ENCODE results near the gene VPS29. TPM values are rescaled to one million over a fixed set of nuclear protein-coding genes. Genes with fewer than 3 reads are reported as not detected.
"Not testable (repeated sequence)": the region's sequence is repeated elsewhere in the genome, so short reads cannot be mapped to it uniquely, and the experiment has no call there.

VPS29 gene
- total RNA-seq, 2 experiments from 2014 or later, result 62.5 to 64.9 TPM

GRCh38 chr12:110545812-110546211 is 43.9 kb upstream of the VPS29 start:
- ATAC-seq (ENCODE audit: poor library complexity), result no peak
- H3K4me3 ChIP-seq (ENCODE audit: low read length), result no peak overlapping the region
- no peaks in the 10 kb centered on the region for H3K27me3 ChIP-seq (ENCODE audit: control insufficient read depth in 1 of 2, insufficient read depth in 2 of 2, low read length in 2 of 2)
- Mint-ChIP-seq H3K4me3 (no peak overlapping the region), H3K4me1 (ENCODE audit: low read depth) (peaks cover 36% of the 10 kb centered on the region), H3K36me3 (ENCODE audit: low read depth) (peaks cover 79% of the 10 kb centered on the region), H3K9me3 (no peaks in the 10 kb centered on the region), H3K27me3 (no peaks in the 10 kb centered on the region), H3K27ac (no peak overlapping the region)
- ChIA-PET CTCF (no interaction called here), POLR2A (no interaction called here)
- H3K36me3 ChIP-seq (ENCODE audit: insufficient read depth, low read length), result peaks cover 71% of the 10 kb centered on the region
- H3K27ac ChIP-seq (ENCODE audit: low read depth in 1 of 2, low read length in 2 of 2), result no peak overlapping the region
- TF ChIP-seq CTCF (IDR thresholded peaks at IDR 0.05), result no peak
- intact Hi-C loops (cut with DNase I, micrococcal nuclease), result no loop called here
- DNase-seq, result no peak
- H3K9me3 ChIP-seq (ENCODE audit: control insufficient read depth in 1 of 2, insufficient read depth in 1 of 2, low read length in 2 of 2), result no peaks in the 10 kb centered on the region
- peaks cover 4% of the 10 kb centered on the region for H3K4me1 ChIP-seq (ENCODE audit: insufficient read depth, low read length)

GRCh38 chr12:110545259-110545658 is 43.3 kb upstream of the VPS29 start:
- peaks cover 68% of the 10 kb centered on the region for H3K36me3 ChIP-seq (ENCODE audit: insufficient read depth, low read length)
- H3K27me3 Mint-ChIP-seq; ATAC-seq (ENCODE audit: poor library complexity); H3K9me3 ChIP-seq (ENCODE audit: control insufficient read depth in 1 of 2, insufficient read depth in 1 of 2, low read length in 2 of 2); H3K27ac ChIP-seq (ENCODE audit: low read depth in 1 of 2, low read length in 2 of 2); POLR2A ChIA-PET; H3K27ac Mint-ChIP-seq; H3K4me1 ChIP-seq (ENCODE audit: insufficient read depth, low read length); H3K9me3 Mint-ChIP-seq; H3K27me3 ChIP-seq (ENCODE audit: control insufficient read depth in 1 of 2, insufficient read depth in 2 of 2, low read length in 2 of 2); H3K4me3 ChIP-seq (ENCODE audit: low read length); H3K4me3 Mint-ChIP-seq; intact Hi-C loops (cut with DNase I, micrococcal nuclease): not testable (repeated sequence)
- Mint-ChIP-seq H3K36me3 (ENCODE audit: low read depth) (peaks cover 73% of the 10 kb centered on the region), H3K4me1 (ENCODE audit: low read depth) (peaks cover 36% of the 10 kb centered on the region)
- CTCF ChIA-PET, result interaction anchor here (1.5 kb wide), 1 partner anchor 95 kb away, joined by 3 read pairs; the partner anchor contains the start of gene ARPC3
- DNase-seq, result peak in 1 of 14 experiments; percentile 26

- CTCF ChIA-PET, result interaction anchor here (1.2 to 1.5 kb wide), 3 partner anchors 8 to 94 kb away, joined by 3 to 4 read pairs (median 3); partner anchors contain the start of gene ARPC3
- intact Hi-C loops (cut with DNase I, micrococcal nuclease), result no loop called here
- Mint-ChIP-seq H3K9me3 (no peaks in the 10 kb centered on the region), H3K4me3 (no peak overlapping the region), H3K27ac (no peak overlapping the region), H3K4me1 (ENCODE audit: low read depth) (peaks cover 30% of the 10 kb centered on the region), H3K36me3 (ENCODE audit: low read depth) (peaks cover 76% of the 10 kb centered on the region), H3K27me3 (no peaks in the 10 kb centered on the region)
- H3K9me3 ChIP-seq (ENCODE audit: control insufficient read depth in 1 of 2, insufficient read depth in 1 of 2, low read length in 2 of 2), result no peaks in the 10 kb centered on the region
- H3K27me3 ChIP-seq (ENCODE audit: control insufficient read depth in 1 of 2, insufficient read depth in 2 of 2, low read length in 2 of 2), result no peaks in the 10 kb centered on the region
- TF ChIP-seq CTCF (IDR thresholded peaks at IDR 0.05), result no peak
- ATAC-seq (ENCODE audit: poor library complexity) (no peak), DNase-seq (no peak)
- H3K27ac ChIP-seq (ENCODE audit: low read depth in 1 of 2, low read length in 2 of 2), result no peak overlapping the region
- peaks cover 4% of the 10 kb centered on the region for H3K4me1 ChIP-seq (ENCODE audit: insufficient read depth, low read length)
- POLR2A ChIA-PET, result interaction anchor here (3.2 kb wide), 1 partner anchor 75 kb away, joined by 9 read pairs; the partner anchor contains the start of genes FAM216A and GPN3
- no peak overlapping the region for H3K4me3 ChIP-seq (ENCODE audit: low read length)
- H3K36me3 ChIP-seq (ENCODE audit: insufficient read depth, low read length), result peaks cover 71% of the 10 kb centered on the region
These were observed 42.1 kb upstream of the VPS29 start for GRCh38 chr12:110543965-110544364.
